GM23338 (cell line): Measurements from ENCODE around the gene NDEL1. TPM values are rescaled to one million over a fixed set of nuclear protein-coding genes. Genes with fewer than 3 reads are reported as not detected.

ENCODE experiments used
- ATAC-seq: fragments of 200-7000 bp; cut with Tn5 transposase; 3 replicates; pipeline ENCODE4 v1.9.1; 2020
- DNase-seq: peaks from one replicate; pipeline ENCODE4 v3.0.0-alpha.2; 2015; ENCODE audit warnings: low spot score
- H2AFZ ChIP-seq: fragments of 200-600 bp; sonication (generic); 2 replicates; pipeline ENCODE4 v1.8.0; 2016; ENCODE audit warnings: antibody characterized with exemption, mild to moderate bottlenecking, moderate library complexity
- H3F3A ChIP-seq: fragments of 200-600 bp; sonication (generic); replicated peaks from 2 replicates; pipeline ENCODE4 v1.8.0; 2017; ENCODE audit warnings: antibody characterized with exemption, mixed run types, low read depth
- H3K27ac ChIP-seq: fragments of 200-600 bp; sonication (generic); 2 replicates; pipeline ENCODE4 v1.6.1; 2016; ENCODE audit warnings: low read depth
- H3K27me3 ChIP-seq: fragments of 200-600 bp; sonication (generic); 2 replicates; pipeline ENCODE4 v1.8.0; 2016; ENCODE audit warnings: mild to moderate bottlenecking, mixed run types, moderate library complexity; ENCODE audit not compliant: insufficient read depth
- H3K36me3 ChIP-seq: fragments of 200-600 bp; sonication (generic); 2 replicates; pipeline ENCODE4 v1.8.0; 2016; ENCODE audit warnings: mild to moderate bottlenecking; ENCODE audit not compliant: insufficient read depth
- H3K4me1 ChIP-seq: fragments of 200-600 bp; sonication (generic); 2 replicates; pipeline ENCODE4 v1.8.0; 2016; ENCODE audit warnings: mild to moderate bottlenecking, moderate library complexity; ENCODE audit not compliant: insufficient read depth
- H3K4me2 ChIP-seq: fragments of 200-600 bp; sonication (generic); 2 replicates; pipeline ENCODE4 v1.7.1; 2017; ENCODE audit warnings: mixed run types
- H3K4me3 ChIP-seq: fragments of 200-600 bp; sonication (generic); 2 replicates; pipeline ENCODE4 v1.6.1; 2016; ENCODE audit warnings: mixed run types
- H3K79me2 ChIP-seq: fragments of 200-600 bp; sonication (generic); replicated peaks from 2 replicates; pipeline ENCODE4 v1.8.0; 2017; ENCODE audit warnings: mild to moderate bottlenecking; ENCODE audit not compliant: insufficient read depth
- H3K9me2 ChIP-seq: fragments of 200-600 bp; sonication (generic); 2 replicates; pipeline ENCODE4 v1.8.0; 2017; ENCODE audit not compliant: insufficient read depth
- H4K20me1 ChIP-seq: fragments of 200-600 bp; sonication (generic); replicated peaks from 2 replicates; pipeline ENCODE4 v1.8.0; 2017; ENCODE audit warnings: mild to moderate bottlenecking; ENCODE audit not compliant: insufficient read depth
- H3K27ac Mint-ChIP-seq: 2 replicates; pipeline ENCODE4 v1.8.0; 2020; ENCODE audit warnings: inconsistent platforms, mild to moderate bottlenecking, moderate library complexity, mixed read lengths
- H3K27me3 Mint-ChIP-seq: 3 replicates; pipeline ENCODE4 v1.8.0; 2022; ENCODE audit warnings: low read depth, mild to moderate bottlenecking, moderate library complexity, mixed read lengths, inconsistent platforms; ENCODE audit not compliant: insufficient read depth, poor library complexity
- H3K36me3 Mint-ChIP-seq: 3 replicates; pipeline ENCODE4 v1.8.0; 2021; ENCODE audit warnings: low read depth, mild to moderate bottlenecking, inconsistent platforms, moderate library complexity, mixed read lengths
- H3K4me1 Mint-ChIP-seq: 3 replicates; pipeline ENCODE4 v1.8.0; 2020; ENCODE audit warnings: mild to moderate bottlenecking, inconsistent platforms, mixed read lengths
- H3K4me3 Mint-ChIP-seq: 3 replicates; pipeline ENCODE4 v1.8.0; 2021; ENCODE audit warnings: moderate library complexity, mild to moderate bottlenecking, inconsistent platforms, mixed read lengths
- H3K9me3 Mint-ChIP-seq: 3 replicates; pipeline ENCODE4 v1.8.0; 2020; ENCODE audit warnings: moderate library complexity, mild to moderate bottlenecking, inconsistent platforms, mixed read lengths
- CREB1 ChIP-seq: fragments of 250-450 bp; sonication (Bioruptor Pico); IDR thresholded peaks from 2 replicates; pipeline ENCODE4 v1.5.0; 2020; ENCODE audit warnings: low read depth, mild to moderate bottlenecking, moderate library complexity
- NANOG ChIP-seq: IDR thresholded peaks from 2 replicates; pipeline ENCODE4 v1.6.1; 2016; ENCODE audit warnings: antibody characterized with exemption, borderline replicate concordance
- STAT1 ChIP-seq: IDR thresholded peaks from one replicate; pipeline ENCODE4 v1.6.1; 2016; ENCODE audit warnings: antibody characterized with exemption; ENCODE audit not compliant: unreplicated experiment
- ZNF114 ChIP-seq: fragments of 250-450 bp; sonication (Bioruptor Pico); IDR thresholded peaks from 2 replicates; pipeline ENCODE4 v1.5.0; 2020; ENCODE audit warnings: mild to moderate bottlenecking, moderate library complexity
- polyA plus RNA-seq: library from polyadenylated mRNA; unstranded; fragments of >200 nt; fragmentation: Nextera tagmentation; extraction: Ambion mirVana; gene quantifications from 2 replicates; pipeline ENCODE4 v1.2.1, GENCODE V29; 2016
- total RNA-seq: library from RNA; depleted of rRNA; stranded (reverse); fragments of >200 nt; shearing (Covaris generic); gene quantifications from 2 replicates; pipeline ENCODE4 v1.2.3, GENCODE V29; 2014
- TF ChIP-seq, protein P1 (sequence below): fragments of 250-450 bp; sonication (Bioruptor Pico); IDR thresholded peaks from 2 replicates; pipeline ENCODE4 v1.5.0; 2020; ENCODE audit warnings: mild to moderate bottlenecking, moderate library complexity
- TF ChIP-seq, protein P2 (sequence below): IDR thresholded peaks from one replicate; pipeline ENCODE4 v1.6.1; 2018; ENCODE audit warnings: antibody characterized with exemption; ENCODE audit not compliant: unreplicated experiment

The NDEL1 gene
- total and polyA plus RNA-seq, 2 experiments from 2014 or later = 21.2 to 26.0 TPM

DNA sequence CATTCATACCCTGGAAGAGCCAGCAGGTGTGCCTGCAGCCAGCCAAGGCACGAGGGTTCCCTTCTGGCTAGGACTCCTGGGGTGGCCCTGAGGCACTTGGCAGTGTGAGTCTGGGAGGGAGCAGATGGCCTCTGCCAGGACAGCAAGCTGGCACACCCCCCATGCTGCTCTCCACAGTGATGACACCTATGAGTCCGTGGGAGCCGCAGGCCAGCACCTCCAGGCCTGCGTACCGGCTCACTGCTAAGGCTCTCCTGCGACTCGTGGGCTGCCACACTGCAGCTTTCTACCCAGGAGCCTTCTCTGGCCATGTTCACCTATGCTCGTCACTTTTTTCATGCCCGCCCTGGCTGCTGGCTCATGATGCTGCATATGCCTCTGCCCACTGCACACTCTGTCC, 68.1 kb downstream of the NDEL1 start (continued):
- TF ChIP-seq, protein P1, sequence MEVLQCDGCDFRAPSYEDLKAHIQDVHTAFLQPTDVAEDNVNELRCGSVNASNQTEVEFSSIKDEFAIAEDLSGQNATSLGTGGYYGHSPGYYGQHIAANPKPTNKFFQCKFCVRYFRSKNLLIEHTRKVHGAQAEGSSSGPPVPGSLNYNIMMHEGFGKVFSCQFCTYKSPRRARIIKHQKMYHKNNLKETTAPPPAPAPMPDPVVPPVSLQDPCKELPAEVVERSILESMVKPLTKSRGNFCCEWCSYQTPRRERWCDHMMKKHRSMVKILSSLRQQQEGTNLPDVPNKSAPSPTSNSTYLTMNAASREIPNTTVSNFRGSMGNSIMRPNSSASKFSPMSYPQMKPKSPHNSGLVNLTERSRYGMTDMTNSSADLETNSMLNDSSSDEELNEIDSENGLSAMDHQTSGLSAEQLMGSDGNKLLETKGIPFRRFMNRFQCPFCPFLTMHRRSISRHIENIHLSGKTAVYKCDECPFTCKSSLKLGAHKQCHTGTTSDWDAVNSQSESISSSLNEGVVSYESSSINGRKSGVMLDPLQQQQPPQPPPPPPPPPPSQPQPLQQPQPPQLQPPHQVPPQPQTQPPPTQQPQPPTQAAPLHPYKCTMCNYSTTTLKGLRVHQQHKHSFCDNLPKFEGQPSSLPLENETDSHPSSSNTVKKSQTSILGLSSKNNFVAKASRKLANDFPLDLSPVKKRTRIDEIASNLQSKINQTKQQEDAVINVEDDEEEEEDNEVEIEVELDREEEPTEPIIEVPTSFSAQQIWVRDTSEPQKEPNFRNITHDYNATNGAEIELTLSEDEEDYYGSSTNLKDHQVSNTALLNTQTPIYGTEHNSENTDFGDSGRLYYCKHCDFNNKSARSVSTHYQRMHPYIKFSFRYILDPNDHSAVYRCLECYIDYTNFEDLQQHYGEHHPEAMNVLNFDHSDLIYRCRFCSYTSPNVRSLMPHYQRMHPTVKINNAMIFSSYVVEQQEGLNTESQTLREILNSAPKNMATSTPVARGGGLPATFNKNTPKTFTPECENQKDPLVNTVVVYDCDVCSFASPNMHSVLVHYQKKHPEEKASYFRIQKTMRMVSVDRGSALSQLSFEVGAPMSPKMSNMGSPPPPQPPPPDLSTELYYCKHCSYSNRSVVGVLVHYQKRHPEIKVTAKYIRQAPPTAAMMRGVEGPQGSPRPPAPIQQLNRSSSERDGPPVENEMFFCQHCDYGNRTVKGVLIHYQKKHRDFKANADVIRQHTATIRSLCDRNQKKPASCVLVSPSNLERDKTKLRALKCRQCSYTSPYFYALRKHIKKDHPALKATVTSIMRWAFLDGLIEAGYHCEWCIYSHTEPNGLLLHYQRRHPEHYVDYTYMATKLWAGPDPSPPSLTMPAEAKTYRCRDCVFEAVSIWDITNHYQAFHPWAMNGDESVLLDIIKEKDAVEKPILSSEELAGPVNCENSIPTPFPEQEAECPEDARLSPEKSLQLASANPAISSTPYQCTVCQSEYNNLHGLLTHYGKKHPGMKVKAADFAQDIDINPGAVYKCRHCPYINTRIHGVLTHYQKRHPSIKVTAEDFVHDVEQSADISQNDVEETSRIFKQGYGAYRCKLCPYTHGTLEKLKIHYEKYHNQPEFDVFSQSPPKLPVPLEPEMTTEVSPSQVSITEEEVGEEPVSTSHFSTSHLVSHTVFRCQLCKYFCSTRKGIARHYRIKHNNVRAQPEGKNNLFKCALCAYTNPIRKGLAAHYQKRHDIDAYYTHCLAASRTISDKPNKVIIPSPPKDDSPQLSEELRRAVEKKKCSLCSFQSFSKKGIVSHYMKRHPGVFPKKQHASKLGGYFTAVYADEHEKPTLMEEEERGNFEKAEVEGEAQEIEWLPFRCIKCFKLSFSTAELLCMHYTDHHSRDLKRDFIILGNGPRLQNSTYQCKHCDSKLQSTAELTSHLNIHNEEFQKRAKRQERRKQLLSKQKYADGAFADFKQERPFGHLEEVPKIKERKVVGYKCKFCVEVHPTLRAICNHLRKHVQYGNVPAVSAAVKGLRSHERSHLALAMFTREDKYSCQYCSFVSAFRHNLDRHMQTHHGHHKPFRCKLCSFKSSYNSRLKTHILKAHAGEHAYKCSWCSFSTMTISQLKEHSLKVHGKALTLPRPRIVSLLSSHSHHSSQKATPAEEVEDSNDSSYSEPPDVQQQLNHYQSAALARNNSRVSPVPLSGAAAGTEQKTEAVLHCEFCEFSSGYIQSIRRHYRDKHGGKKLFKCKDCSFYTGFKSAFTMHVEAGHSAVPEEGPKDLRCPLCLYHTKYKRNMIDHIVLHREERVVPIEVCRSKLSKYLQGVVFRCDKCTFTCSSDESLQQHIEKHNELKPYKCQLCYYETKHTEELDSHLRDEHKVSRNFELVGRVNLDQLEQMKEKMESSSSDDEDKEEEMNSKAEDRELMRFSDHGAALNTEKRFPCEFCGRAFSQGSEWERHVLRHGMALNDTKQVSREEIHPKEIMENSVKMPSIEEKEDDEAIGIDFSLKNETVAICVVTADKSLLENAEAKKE (CRISPR knock-in tag) = no peak

DNA sequence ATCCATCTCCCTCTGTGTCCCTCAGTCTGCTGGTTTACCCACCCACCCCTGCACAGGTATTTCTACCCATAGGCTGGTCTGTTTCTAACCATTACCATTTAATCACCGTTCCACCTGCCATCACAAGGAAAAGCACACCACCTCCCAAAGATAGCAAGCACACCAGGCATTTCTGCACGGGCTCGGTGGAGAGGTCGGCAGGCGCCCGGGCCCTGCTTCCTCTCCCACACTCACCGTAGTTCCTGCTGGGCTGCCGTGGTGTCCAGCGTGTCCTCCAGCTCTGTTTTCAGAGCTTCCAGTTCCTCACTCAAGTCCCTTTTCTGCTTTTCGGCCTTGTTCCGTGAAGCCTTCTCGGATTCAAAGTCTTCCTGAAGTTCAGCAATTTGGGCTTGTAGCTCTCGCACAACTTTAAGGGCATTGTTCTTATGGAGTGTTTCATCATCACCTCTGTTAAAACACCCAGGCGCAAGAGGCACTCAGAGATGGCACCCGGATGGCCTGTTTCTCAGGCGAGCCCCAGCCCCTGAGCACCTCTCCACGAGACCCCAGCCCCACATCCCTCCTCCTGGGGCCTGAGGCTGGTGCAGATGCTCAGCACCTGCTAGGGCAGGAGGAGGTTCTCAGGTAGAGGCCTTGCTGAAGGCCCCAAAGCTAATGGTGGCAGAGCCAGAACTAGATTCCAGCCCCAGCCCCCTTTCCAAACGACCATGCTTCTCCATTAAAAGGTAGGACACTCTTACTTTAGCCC, 69.0 kb downstream of the NDEL1 start:
- no peak overlapping the region for H3K27ac Mint-ChIP-seq
- Histone ChIP-seq H3K36me3 (peaks cover 71% of the 10 kb centered on the region), H3K27ac (no peak overlapping the region), H3F3A (no peaks in the 10 kb centered on the region), H3K4me2 (no peak overlapping the region), H2AFZ (no peak overlapping the region), H4K20me1 (peaks cover 15% of the 10 kb centered on the region), H3K4me1 (no peaks in the 10 kb centered on the region), H3K4me3 (no peak overlapping the region), H3K27me3 (no peaks in the 10 kb centered on the region), H3K9me2 (no peaks in the 10 kb centered on the region), H3K79me2 (no peaks in the 10 kb centered on the region)
- peaks cover 12% of the 10 kb centered on the region for H3K27me3 Mint-ChIP-seq
- peaks cover 92% of the 10 kb centered on the region for H3K36me3 Mint-ChIP-seq
- no peak overlapping the region for H3K4me3 Mint-ChIP-seq
- H3K4me1 Mint-ChIP-seq = no peaks in the 10 kb centered on the region
- no peaks in the 10 kb centered on the region for H3K9me3 Mint-ChIP-seq
- DNase-seq (no peak), ATAC-seq (no peak)
- TF ChIP-seq, protein P2, sequence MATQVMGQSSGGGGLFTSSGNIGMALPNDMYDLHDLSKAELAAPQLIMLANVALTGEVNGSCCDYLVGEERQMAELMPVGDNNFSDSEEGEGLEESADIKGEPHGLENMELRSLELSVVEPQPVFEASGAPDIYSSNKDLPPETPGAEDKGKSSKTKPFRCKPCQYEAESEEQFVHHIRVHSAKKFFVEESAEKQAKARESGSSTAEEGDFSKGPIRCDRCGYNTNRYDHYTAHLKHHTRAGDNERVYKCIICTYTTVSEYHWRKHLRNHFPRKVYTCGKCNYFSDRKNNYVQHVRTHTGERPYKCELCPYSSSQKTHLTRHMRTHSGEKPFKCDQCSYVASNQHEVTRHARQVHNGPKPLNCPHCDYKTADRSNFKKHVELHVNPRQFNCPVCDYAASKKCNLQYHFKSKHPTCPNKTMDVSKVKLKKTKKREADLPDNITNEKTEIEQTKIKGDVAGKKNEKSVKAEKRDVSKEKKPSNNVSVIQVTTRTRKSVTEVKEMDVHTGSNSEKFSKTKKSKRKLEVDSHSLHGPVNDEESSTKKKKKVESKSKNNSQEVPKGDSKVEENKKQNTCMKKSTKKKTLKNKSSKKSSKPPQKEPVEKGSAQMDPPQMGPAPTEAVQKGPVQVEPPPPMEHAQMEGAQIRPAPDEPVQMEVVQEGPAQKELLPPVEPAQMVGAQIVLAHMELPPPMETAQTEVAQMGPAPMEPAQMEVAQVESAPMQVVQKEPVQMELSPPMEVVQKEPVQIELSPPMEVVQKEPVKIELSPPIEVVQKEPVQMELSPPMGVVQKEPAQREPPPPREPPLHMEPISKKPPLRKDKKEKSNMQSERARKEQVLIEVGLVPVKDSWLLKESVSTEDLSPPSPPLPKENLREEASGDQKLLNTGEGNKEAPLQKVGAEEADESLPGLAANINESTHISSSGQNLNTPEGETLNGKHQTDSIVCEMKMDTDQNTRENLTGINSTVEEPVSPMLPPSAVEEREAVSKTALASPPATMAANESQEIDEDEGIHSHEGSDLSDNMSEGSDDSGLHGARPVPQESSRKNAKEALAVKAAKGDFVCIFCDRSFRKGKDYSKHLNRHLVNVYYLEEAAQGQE = no peak
- no peak for TF ChIP-seq NANOG
- TF ChIP-seq CREB1 (CRISPR knock-in tag) = no peak
- TF ChIP-seq ZNF114 (CRISPR knock-in tag) = no peak
- no peak for TF ChIP-seq STAT1
